GM10847 (cell line): ENCODE results near the gene KCNK17.

Experiments used
- POLR2A ChIP-seq: IDR thresholded peaks from 2 replicates; pipeline ENCODE4 v1.6.1; 2011; ENCODE audit not compliant: insufficient read length; ENCODE audit errors: extremely low read depth

Gene KCNK17

DNA sequence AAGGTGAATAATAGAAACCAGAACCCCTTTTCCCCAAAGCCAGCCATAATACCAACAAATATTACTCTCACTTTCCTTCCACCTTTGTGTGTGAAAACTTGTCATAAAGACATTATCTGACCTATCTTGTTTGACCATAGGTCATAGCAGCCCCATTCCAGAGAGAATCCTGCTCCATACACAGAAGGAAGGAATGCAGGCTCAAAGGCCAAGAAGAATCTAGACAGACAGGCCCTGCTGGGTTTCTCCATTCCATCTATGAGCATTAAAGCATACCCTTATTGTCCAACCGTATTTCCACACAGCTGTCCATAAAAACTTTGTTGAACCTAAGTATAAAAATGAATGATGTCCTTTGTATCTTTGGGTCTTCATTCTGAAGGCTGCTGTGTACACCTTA lies 44.3 kb downstream of the KCNK17 start:
- TF ChIP-seq POLR2A = no peak

GRCh38 chr6:39268721-39269120 lies 45.5 kb downstream of the KCNK17 start:
- no peak for TF ChIP-seq POLR2A

GRCh38 chr6:39268171-39268570 lies 46.0 kb downstream of the KCNK17 start:
- no peak for TF ChIP-seq POLR2A

GRCh38 chr6:39266782-39267355 lies 47.4 kb downstream of the KCNK17 start:
- no peak for TF ChIP-seq POLR2A

DNA sequence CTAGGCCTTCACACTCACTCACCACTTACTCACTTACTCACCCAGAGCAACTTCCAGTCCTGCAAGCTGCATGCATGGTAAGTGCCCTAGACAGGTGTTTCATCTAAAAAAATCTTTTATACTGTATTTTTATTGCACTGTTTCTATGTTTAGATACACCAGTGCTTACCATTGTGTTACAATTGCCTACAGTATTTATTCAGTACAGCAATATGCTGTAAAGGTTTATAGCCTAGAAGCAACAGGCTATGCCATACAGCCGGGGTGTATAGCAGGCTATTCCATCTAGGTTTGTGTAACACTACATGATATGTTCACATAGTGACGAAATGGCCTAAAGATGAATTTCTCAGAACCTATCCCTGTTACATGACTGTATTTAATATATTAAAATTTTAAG lies 47.8 kb downstream of the KCNK17 start:
- TF ChIP-seq POLR2A = no peak

DNA sequence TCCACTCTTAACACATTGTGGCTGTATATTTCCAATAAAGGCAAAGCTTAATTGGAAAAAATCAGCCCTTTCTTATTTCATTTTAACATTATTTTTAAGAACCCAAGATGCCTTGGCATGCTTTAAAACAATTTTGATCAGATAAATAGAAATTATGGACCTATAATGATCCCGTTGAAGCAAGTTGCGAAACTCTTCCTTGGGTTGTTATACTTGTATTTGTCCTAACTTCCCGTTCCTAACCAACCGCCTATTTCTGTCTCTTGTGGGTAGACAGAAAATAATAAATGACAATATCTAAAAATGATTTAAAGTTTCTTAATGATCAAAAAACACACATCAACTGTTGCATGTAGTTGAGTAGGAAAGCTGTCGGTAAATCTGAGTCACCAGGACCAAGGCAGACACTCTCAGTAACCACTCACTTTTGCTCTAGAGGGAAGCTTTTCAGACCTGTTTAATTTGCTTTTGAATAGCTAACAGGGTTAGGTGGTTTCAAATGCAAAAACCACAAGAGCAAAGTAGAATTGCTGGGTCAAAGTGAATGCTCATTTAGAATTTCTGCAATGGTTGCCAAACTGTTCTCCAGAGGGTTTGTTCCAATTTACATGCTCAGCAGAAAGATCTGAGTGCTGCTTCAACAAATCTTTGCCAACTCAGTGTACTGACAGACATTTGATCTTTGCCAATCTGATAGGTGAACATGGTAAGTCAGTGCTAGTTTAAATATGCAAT lies 50.7 kb downstream of the KCNK17 start:
- TF ChIP-seq POLR2A = no peak

DNA sequence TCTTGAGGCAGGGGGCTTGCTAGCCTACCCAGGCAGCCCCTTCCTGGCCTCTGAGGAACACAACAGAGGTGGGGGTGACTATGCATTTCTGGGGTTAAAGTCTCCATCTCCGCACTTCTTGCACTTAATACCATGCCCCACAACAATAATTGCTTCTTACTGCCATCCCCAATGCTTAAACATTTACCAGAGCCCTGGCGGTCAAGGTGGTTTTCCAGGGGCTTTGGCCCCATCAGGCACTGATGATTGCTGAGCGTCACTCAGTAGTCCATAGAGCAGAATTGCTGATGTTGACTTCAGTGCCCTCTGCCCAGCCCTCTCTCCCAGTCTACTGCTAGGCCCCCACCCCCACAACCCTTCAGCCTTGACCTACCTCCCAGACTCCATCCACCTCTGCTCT lies 52.5 kb downstream of the KCNK17 start:
- no peak for TF ChIP-seq POLR2A

DNA sequence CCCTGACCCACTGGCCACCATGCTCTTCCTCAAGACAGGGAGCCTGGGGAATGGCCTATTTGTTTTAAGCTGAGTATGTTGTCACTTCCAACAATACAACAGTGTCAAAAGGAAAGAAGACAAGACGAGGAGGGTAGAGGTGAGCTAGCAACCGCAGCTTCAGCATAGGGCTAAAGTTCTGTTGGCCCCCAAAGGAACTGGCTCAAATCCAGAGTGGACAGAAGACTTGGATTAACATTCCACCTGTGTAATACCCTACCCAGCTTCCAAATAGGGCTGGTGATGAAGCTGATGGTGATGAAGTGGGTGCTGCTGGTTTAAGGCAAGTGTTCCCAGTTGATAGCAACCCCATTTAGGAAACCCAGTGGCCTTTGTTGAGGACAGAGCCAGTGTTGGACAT lies 53.3 kb downstream of the KCNK17 start:
- TF ChIP-seq POLR2A = no peak

- no peak for TF ChIP-seq POLR2A
Measured at GRCh38 chr6:39260456-39260855, 53.8 kb downstream of the KCNK17 start.

DNA sequence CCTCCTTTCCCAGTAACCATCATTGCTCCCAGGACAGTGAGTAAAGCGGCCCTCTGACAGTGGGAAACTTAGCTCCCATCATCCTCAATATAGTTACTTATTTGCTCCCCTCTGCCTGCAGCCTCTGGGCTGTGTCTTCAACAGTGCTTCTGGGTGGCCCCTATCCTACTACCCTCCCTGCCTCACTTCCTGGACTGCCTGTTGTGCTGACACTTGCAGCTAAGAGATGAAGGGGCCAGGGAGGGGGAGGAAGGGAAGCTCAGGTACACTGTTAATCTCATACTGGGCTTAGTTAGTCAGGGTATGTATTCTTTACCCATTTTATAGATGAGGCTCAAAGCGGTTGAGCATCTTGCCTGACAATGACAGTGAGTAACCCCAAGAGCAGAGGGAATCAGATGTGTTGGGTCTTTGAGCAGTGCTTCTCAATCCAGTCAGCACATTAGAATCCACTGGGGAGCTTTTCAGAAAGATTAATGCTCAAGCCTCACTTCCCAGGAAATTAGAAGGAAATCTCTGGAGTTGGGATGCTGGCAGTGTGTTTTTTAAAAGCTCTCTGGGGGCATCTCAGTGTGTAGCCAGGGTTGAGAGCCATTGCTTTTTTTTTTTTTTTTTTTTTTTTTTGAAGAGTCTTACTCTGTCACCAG lies 57.8 kb downstream of the KCNK17 start:
- no peak for TF ChIP-seq POLR2A

DNA sequence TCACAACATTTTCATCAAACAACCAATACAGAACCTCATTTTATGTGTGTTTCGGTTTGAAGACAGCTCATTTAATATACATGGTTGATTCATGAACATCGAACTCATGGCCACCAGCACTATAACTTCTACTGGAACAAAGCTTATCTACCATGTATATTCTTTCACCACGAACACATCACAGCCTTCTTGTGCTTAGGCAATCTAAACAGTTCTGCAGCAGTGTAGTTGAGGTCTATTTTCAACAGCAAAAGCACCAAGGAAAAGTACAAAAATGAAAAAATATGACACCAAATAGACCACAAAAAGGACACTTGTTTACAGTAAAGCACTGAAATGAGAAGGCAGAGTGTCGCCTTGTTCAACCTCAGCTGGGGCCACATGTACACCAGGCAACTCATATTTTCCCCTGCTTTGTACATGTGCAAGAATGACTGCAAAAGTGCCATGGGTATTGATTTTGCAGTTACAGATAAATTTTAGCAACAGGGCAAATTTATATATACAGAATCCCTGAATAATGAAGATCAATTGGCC lies 59.2 kb downstream of the KCNK17 start:
- no peak for TF ChIP-seq POLR2A

DNA sequence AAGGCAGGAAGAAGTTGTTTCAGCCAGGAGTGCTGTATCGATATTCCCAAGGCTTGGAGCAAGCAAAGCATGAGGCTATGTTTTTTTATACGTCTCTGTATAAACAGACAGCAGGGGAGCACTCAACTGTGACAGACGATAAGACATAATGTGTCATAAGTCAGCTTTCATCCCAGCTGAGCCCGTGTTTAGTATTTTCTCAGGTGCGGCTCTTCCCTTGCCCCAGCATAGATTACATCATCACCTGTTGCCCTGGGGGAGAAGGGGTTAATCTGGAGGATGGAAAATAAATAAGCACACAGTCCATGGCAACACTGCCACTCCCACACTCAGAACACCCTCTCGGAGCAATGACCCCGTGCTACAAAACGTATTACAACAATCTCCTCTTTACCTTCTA lies 62.8 kb downstream of the KCNK17 start:
- no peak for TF ChIP-seq POLR2A

DNA sequence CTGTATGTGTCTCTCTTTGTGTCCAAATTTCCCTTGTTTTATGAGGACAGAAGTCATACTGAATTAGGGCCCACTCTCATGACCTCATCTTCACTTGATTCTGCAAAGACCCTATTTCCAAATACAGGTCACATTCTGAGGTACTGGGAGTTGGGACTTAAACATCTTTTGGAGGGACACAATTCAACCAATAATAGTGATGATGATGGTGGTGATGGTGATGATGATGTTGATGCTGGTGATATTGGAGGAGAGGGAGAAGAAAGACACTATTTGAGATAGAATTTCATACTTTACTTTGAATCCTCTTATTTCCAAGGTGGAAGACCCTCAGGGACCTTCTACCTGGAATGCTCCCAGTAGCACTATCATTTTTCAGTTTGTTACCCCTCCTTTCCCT lies 63.7 kb downstream of the KCNK17 start:
- TF ChIP-seq POLR2A = no peak

DNA sequence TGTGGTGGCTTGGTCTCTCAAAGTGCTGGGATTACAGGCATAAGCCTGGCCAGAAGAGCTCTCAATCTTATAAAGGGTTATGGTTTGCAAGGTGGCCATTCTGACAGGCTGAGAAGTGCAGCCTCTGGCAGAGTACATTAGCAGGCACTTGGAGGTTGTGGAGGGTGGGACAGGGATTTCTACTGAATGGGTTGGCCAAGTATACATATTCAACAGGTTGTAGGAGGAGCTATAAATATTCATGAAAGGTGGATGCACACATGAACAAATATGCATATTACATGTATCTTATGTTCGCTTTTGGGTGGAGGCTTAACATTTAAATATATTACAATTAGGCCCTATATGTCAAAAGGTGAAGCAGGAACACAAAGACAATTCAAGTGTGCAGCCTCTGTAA lies 64.9 kb downstream of the KCNK17 start:
- no peak for TF ChIP-seq POLR2A
